ENCODE measurements around the gene STARD5.

DNA sequence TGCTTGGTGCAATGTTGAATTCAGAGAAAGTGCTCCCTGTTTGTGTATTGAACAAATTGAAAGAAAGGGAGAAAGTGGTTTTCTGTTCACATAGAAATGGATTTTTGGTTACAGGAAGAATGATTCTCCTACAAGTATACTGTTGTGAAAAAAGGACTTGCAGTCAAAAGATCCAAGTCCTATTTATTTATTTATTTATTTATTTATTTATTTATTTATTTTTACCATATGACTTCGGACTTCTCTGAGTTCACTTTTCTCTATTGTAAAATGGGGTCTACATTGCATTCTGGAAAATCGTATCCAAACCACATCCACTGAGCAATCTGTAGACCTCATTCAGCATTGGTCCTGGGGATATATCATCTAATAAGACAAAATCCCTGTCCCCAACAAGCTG is 46.1 kb downstream of the STARD5 start:
- TF ChIP-seq CTCF (IDR thresholded peaks at IDR 0.05; ENCODE audit: control extremely low read depth in 1 of 3, insufficient read depth in 1 of 3, low read depth in 1 of 3, low read length in 3 of 3) (no peak), POLR2A (IDR thresholded peaks at IDR 0.05; ENCODE audit: control extremely low read depth in 1 of 2, low read depth in 2 of 2, low read length in 2 of 2) (no peak)

Measured in H1 (cell line).